Right atrium auricular region (tissue), 2 donors: ENCODE measurements around the gene STK32A. TPM values are rescaled to one million over a fixed set of nuclear protein-coding genes. Genes with fewer than 3 reads are reported as not detected.

Source experiments
- DNase-seq: peaks from one replicate; pipeline ENCODE4 v3.0.0-alpha.2; 2019; ENCODE audit warnings: low spot score
- H3K27ac ChIP-seq, 2 donors: fragments of 200-600 bp; sonication (generic); 1 replicate in 1 of 2; 2 replicates in 1 of 2; pipeline ENCODE4 v1.5.1; 2016 to 2019
- H3K27me3 ChIP-seq, 2 donors: fragments of 200-600 bp; sonication (generic); one replicate each; pipeline versions ENCODE4 v1.5.1 to v1.6.0; 2017 to 2019
- H3K36me3 ChIP-seq: fragments of 200-600 bp; sonication (generic); one replicate; pipeline ENCODE4 v1.5.1; 2016
- H3K4me1 ChIP-seq, 2 donors: fragments of 200-600 bp; sonication (generic); one replicate each; pipeline versions ENCODE4 v1.5.1 to v1.6.0; 2017 to 2019
- H3K4me3 ChIP-seq, 2 donors: fragments of 200-600 bp; sonication (generic); 1 replicate in 1 of 2; 2 replicates in 1 of 2; pipeline ENCODE4 v1.5.1; 2017 to 2019; ENCODE audit warnings: mild to moderate bottlenecking in 1 of 2, moderate library complexity in 1 of 2
- H3K9me3 ChIP-seq, 2 donors: fragments of 200-600 bp; sonication (generic); one replicate each; pipeline ENCODE4 v1.5.1; 2019
- total RNA-seq, 2 donors: library from RNA; depleted of rRNA; stranded (reverse); fragments of >200 nt; gene quantifications; one replicate each; pipeline ENCODE4 v1.1.0, GENCODE V29; 2016
- TF ChIP-seq, protein P1 (sequence below), 2 donors: fragments of 200-600 bp; sonication (generic); IDR thresholded peaks; one replicate each; pipeline ENCODE4 v1.5.1; 2019; ENCODE audit warnings: antibody characterized with exemption in 2 of 2

STK32A gene
- total RNA-seq, 2 donors from 2014 or later: 0.22 to 0.39 TPM

DNA sequence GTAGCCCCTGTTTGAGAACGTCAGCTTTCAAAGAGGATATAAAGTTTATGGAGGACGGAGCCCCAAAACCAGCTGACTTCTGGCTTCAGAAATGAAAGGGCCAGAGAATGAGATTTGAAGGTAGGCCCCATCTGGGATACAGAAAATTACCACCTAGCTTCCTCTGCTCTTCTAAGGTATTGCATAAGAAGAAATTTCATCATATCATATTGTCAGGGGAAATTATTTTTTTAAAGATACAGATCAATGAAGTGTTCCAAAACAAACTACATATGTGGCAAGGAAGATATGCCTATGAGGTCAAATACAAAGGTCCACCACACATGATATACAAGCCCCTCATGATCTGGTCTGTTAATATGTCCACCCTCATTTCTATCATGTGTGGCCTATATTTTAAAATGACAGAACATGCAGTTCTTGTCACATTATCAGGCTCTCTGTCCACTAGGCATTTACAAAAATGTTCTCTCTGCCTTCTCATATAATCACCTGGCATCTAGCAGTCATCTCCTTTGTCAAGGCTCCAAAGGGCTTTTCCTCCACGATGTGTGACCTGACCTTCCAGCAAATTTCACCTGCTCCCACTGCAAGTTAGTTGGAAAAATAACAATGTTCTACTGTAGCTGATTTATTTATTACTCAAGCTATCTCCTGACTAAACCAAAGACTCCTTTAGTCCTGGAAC lies 192.0 kb downstream of the STK32A start:
- H3K27me3 ChIP-seq: no peaks in the 10 kb centered on the region
- no peak overlapping the region for H3K4me3 ChIP-seq
- H3K27ac ChIP-seq: peak overlapping the region in 1 of 2 donors; percentile 23
- TF ChIP-seq, protein P1, sequence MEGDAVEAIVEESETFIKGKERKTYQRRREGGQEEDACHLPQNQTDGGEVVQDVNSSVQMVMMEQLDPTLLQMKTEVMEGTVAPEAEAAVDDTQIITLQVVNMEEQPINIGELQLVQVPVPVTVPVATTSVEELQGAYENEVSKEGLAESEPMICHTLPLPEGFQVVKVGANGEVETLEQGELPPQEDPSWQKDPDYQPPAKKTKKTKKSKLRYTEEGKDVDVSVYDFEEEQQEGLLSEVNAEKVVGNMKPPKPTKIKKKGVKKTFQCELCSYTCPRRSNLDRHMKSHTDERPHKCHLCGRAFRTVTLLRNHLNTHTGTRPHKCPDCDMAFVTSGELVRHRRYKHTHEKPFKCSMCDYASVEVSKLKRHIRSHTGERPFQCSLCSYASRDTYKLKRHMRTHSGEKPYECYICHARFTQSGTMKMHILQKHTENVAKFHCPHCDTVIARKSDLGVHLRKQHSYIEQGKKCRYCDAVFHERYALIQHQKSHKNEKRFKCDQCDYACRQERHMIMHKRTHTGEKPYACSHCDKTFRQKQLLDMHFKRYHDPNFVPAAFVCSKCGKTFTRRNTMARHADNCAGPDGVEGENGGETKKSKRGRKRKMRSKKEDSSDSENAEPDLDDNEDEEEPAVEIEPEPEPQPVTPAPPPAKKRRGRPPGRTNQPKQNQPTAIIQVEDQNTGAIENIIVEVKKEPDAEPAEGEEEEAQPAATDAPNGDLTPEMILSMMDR (IDR thresholded peaks at IDR 0.05): no peak
- no peak for DNase-seq
- H3K4me1 ChIP-seq: peaks cover 0 to 36% of the 10 kb centered on the region in 2 donors
- peaks cover 7% of the 10 kb centered on the region for H3K36me3 ChIP-seq
- H3K9me3 ChIP-seq: no peaks in the 10 kb centered on the region

DNA sequence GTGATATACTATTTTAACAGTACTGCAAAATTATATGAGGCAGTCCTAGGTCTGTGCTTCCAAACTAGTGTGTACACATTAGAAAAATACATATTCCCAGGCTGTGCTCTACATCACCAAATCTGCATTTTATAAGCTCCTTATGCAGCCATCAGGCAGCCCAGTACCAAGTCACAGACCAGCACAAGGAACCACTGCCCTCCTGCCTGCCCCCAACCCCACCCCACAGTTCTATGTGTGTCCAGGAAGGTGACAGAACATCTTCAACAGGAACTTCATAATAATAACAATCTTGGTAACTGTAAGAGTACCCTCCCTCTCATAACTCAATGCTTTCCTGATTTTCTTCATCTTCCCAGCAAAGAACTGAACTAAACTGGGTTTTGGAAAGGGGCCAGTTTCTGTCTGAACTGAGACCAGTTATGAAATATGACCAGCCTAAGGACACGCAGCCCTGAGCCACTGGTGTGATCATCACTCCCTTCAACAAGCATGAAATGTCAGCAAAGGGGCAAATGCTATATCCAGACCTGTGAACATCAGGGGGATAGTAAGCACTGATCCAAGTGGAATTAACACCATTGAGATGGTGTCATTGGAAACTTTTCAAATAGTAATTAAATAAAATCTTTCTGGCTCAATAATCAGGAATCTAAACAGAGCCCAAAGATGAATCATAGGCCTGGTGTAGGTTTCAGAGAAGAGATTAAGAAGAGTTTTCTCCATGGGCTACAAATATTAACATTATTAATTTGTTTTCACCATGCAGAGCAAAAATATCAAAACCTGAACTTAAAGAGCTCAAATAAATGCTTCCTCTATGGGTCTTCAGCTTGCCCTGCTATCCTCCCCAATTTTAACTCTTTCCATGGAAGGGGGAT lies 192.9 kb downstream of the STK32A start:
- Histone ChIP-seq H3K36me3 (peaks cover 7% of the 10 kb centered on the region), H3K9me3 (no peaks in the 10 kb centered on the region), H3K4me1 (peaks cover 0 to 46% of the 10 kb centered on the region in 2 donors), H3K4me3 (no peak overlapping the region), H3K27ac (peak overlapping the region in 1 of 2 donors; percentile 50), H3K27me3 (no peaks in the 10 kb centered on the region)
- DNase-seq: peak; percentile 69
- TF ChIP-seq, protein P1 (IDR thresholded peaks at IDR 0.05): no peak

DNA sequence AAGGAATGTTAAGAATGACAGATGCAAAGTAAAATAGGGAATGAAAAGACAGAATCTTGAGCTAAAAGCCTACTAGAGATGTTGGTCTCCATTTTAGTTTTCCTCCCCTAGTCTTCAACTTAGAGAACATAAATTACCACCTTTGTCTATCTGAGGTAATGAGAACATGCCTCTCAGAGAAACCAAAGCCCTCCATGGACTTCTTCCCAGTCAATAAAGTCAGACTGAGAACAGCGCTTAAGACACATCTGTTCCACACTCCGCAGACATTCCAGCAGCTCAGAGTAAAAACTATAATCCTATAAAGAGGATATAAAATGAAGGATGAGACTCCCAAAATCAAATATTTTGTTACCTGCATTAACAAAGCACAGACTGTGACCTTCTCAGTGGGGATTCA lies 195.8 kb downstream of the STK32A start:
- Histone ChIP-seq H3K9me3 (no peaks in the 10 kb centered on the region), H3K27ac (no peak overlapping the region), H3K27me3 (no peaks in the 10 kb centered on the region), H3K4me1 (peaks cover 0 to 53% of the 10 kb centered on the region in 2 donors), H3K36me3 (no peaks in the 10 kb centered on the region), H3K4me3 (no peak overlapping the region)
- no peak for DNase-seq
- TF ChIP-seq, protein P1 (IDR thresholded peaks at IDR 0.05): no peak

DNA sequence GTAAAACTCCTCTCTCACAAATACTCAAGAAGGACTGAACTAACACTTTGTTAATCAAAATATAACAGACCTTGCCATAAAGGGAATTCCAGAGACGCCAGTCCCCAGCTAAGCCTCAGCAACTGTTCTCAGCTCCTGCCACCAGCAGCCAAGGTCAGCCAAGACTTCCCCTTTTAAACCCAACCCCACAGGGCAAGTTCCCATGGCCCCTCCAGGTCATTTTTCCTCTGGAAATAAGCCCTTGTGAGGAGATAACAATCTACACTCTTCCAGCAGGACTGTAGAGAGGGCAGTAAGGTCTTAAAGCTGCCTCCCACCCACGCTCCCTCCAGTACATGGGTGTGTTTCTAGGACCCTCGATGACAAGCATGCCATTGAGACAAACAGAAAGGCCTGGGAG lies 196.8 kb downstream of the STK32A start:
- Histone ChIP-seq H3K36me3 (no peaks in the 10 kb centered on the region), H3K9me3 (no peaks in the 10 kb centered on the region), H3K27ac (peak overlapping the region; percentile 25 to 41), H3K4me1 (peaks cover 0 to 53% of the 10 kb centered on the region in 2 donors), H3K27me3 (no peaks in the 10 kb centered on the region), H3K4me3 (no peak overlapping the region)
- TF ChIP-seq, protein P1 (IDR thresholded peaks at IDR 0.05): no peak
- no peak for DNase-seq

DNA sequence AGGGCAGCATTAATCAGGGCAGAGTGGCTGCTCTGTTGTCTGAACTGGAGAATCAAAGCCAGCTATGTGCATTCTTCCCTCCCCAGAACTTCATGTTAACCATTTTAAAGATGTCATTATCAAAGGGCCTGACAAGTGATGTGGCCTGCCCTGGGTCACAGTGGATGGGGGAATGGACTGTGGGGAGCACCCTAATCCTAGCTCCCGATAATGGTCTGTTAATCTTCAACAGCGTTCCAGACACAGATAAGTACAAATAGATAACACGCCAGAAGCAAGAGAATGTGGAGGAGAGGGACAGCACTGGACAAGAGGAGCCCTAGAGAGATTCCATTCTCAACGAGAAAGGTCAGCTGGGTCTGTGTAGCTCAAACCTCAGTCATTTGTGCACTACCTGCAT lies 197.5 kb downstream of the STK32A start:
- no peak for DNase-seq
- no peaks in the 10 kb centered on the region for H3K36me3 ChIP-seq
- peaks cover 0 to 57% of the 10 kb centered on the region in 2 donors for H3K4me1 ChIP-seq
- H3K27ac ChIP-seq: peak overlapping the region in 1 of 2 donors; percentile 41
- TF ChIP-seq, protein P1 (IDR thresholded peaks at IDR 0.05): no peak
- H3K27me3 ChIP-seq: no peaks in the 10 kb centered on the region
- H3K9me3 ChIP-seq: no peaks in the 10 kb centered on the region
- H3K4me3 ChIP-seq: no peak overlapping the region
